HG03460 (cell line): Measurements from ENCODE around the gene FHOD3.

ENCODE experiments used
- ATAC-seq: cut with Tn5 transposase; IDR thresholded peaks from one replicate; pipeline ENCODE4 v1.9.1; 2021; ENCODE audit not compliant: unreplicated experiment

The FHOD3 gene

DNA sequence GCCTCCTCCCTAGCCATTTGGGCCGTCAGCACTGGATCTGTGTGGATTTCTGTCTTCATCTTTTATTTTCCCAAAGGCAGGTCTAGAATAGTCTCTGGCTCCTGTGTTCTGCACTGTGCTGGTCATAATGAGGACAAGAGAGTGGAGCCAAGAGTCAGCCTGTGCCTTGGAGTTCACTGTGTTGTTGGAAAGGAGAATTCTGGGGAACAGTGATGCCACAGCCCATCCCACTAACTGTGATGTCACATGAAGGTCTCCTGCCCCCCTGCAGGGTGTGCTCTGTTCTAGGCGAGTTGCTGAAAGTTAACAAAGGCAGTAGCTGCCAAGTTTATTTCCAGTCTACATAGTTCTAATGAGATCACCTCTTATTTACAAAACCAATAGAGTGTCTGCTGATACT is 282.8 kb downstream of the FHOD3 start:
- no peak for ATAC-seq

DNA sequence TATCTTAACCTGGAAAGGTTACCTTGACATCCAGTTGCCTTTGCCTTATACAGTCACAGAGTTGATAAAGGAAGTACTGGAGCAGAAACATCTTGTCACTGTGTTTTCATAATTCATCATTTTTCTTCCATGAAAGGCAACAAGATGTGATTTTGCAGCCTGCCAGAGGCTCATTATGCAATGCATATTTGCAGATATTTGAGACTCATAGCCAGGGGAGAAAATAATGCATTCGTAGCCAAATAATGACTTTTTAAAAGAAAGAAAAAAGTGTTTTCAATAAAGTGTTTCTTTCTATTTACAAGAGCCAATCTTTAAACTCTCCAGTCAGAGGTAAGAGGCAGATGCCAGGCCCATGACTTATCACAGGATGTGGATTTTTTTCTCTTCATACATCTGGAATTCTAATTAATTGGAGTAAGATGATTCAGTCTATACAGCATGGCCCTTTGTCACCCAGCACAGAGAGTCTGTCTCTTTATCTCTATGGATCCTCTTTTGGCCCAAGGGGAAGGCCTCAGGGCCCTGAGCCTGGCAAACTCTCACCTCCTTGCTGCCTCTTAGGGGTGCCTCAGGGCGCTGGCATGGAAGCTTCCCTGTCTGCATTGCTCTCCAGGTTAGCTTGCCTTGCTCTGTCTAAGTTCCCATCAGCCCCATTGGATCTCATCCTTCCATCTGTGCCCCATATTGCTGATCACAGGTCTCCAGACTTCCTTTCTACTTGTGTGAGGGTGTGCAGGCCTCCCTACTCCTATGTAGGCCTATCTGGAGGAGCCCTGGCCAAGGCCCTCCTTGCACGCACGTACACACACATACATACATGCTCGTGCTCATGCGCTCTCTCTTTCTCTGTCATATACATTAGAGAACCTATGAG is 283.6 kb downstream of the FHOD3 start:
- no peak for ATAC-seq

DNA sequence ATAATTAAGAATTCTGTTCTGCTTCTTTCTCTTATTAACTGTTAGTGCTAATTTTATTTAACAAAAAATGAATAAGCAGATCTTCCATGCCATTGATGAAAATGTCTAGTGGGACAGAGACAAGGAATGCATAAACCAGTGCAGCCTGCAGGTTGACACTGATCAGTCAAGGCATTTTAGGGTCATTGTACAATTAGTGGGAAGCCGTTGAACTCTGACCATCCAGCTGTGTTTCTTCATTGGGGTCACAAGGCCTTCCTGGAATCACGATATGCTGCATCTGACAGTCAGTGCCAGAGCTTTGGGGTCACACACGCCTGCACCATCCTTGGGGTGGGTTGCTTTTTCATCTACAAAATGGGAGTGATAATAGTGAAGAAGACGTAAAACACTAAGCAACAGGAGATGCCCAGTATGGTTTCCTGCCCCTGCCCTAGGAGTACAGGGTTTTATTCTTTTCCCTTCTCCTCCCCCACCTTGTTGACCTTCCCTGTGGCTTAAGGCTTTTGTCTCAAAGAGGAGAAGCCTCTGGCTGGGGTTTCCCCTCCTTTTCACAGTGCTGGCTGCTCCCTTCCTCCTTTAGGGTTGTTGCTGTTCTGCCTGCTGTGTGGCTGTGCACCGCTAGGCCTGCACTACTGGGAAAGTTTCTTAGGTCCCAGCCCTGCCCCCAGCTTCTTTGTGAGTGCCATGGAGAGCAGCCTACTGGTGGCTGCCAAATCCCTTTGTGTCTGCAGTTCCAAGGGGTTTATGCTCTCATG is 285.7 kb downstream of the FHOD3 start:
- no peak for ATAC-seq

DNA sequence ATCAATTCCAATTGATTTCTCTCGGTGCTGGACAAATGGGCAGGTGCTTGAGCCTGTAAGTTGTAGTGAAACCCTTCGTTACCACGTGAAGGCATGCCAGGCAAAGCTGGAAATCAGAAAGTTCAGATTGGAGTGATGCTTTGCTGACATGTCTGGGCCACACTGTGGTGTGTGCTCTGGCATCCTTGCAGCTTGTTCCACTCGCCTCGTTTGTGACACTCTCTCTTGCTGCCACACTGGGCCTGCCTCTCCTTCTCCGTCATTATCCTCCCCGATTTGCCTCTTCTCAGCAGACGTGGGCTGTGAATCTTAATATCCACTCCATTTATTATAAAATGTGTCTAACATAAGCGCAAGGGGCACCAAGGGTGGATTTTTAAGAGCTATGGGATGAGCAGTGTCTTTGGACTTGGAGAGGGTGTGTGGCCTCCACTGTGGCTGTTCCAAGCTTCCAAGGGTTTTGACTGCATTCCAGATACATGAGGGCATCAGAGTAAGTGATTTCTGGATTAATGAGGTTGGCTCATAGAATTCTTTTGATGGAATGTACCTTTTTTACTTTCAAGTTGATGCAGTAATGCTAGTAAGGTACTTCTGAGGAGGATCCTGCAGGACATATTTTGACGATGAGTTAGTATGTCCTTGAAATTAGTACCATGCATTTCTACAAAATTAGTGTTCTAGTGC is 292.5 kb downstream of the FHOD3 start:
- no peak for ATAC-seq

DNA sequence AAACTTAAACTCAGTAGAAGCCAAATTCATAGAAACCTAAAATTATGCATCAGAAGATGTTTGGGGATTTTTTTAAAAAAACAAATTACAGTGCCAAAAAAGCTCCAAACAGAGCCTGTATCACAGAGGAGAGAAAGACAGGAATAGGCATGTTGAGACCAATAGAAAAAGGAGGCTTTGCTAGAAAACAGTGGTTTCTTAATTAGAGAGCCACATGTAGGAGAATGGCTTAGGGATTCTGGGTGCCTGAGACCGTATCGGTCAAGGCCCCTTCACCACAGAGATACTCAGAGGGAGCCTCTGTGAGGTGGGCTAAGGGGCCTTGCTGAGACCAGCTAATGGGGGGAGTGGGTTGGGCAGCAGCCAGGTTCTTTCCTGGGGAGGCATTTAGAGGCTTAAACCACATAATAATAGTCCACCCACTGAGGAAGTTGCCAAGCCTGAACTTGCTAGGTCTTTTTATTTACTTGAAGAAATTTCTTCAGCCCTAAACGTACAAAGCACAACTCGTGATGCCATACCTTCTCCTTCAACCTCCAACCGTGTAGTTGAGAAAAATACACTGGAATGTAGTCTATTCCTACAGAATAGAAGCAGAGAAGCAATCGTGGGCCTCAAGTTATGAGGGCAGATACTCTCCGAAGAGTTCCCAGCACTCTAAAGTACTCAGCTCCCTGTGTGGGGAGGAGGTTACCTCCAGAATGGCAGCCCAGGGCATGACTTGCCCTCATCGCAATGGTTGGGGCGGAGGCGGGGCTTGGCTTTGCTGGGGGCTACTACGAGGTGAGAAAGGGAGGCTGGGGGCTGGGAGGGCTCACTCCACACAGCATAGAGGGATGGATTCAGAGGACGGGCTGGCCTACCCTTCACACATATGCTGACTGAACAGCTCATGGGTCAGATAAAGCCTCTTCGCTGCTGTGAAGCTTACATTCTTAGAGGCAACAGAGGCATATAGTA is 293.4 kb downstream of the FHOD3 start:
- no peak for ATAC-seq

DNA sequence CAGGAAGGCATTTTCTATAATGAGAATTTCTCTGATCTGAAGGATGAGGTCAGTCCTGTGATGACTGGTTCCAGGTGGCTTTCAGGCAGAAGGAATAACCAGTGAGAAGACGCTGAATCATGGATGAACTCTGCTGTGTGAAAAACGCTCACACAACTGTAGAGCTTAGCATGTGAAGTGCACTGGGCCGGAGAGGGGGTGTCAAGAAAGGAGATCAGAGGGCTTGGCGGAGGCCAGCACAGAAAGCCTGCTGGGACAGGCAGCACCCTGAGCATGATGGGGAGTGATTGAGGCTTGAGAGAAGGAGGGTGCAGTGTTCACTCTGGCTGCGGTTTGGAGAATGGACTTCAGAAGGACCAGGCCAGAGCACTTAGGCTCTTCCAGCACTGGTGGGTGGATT is 294.8 kb downstream of the FHOD3 start:
- ATAC-seq: no peak

DNA sequence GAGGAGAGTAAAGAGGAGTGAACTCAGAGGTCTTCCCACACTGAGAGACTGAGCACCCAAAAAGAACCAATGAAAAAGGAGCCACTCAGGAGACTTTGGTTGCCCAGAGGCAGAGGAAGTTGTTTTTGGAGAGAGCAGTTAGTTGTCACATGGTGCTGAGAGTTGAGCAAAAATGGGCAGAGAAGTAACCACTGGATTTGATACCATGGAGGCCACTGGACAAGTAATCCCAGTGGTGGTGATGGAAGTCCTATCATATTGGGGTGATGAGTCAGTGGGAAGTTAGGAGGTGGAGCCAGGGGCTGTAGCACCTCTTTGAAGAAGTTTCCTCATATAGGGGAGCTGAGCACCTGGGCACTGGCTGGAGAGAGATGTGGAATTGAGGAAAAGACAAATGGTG is 295.5 kb downstream of the FHOD3 start:
- ATAC-seq: no peak

DNA sequence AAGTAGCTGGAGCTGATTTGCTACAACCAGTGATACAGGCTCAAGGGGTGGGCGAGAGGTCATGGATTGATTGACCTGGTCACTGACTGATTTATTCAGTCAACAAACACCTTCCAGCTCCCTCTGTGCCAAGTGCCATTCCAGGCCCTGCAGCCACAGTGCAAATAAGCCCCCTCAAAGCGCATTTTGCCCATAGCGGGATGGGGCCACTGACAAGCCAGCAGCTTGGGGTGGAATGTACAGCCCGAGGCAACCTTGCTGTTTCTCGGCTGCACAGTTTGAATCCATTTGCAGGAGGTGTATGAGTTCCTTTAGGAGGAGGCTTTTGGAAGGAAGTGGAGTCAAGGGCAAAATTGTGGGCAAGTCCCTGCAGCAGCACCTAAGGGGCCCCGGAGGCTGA is 296.1 kb downstream of the FHOD3 start:
- no peak for ATAC-seq

DNA sequence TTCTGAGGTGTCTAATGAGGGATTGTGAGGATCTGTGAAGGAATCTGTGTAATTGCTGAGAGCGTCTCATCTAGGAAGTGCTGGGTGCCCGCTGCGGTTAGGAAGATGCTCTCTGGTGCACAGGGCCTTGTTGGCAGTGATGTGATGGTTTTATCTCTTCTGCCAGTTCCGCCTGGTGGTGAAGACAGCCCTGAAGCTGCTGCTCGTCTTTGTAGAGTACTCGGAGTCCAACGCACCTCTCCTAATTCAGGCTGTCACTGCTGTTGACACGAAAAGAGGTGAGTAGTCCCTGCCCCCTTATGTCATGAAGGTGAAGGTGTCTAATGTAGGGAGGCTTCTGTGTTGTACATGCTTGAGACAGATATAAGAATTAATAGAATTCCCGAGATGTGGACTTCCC is 297.1 kb downstream of the FHOD3 start:
- no peak for ATAC-seq

DNA sequence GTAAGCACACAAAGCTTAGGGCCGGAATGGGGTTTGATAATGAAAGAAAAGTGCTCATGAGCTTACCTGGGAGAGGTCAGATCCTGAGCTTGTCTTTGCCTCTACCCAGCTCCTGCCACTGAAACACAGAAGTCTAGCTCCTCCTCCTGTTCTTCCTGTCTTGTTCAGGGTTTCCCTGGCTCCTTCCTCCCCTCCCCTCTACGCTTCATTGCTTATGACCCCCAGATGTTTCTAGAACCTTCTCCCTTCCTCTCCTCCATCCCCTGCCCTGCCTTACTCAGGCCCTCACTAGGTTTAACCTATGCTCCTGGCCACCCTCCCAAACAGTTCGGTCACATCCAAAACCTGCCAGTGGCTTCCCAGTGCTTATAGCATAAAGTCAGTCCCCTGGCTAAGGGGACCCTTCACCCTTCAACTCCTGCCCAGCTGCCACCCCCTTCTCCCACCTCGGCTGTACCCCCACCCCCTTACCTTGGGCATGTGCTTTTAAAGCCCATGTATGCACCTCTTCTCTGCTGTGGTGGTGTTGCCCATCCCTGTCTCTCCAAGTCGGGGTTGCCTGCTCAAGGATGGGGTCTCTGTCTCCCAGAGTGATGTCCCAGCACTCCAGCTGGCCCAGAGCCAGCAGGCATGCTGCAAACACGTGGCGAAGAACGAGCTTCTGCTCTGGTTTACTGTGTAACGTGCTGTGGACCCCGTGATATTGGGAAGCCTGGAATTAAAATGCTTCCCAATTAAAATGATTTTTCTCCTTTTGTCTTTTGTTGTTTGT is 297.7 kb downstream of the FHOD3 start:
- no peak for ATAC-seq

DNA sequence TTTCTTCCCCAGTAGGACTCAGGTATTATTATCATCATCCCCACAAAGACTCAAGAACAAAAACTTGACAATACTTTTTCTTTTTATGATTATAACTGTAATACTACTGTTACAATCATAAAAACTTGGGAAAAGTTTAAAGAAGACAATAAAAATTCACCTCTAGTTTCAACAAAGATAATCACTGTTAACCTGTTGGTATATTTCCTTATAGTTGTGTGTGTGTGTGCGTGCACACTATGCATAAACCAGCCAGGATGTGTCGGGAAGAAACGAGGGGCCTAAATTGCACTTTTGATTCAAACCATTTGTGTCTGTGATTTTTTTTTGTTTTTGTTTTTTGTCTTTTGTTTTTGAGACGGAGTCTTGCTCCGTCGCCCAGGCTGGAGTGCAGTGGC is 298.3 kb downstream of the FHOD3 start:
- no peak for ATAC-seq

DNA sequence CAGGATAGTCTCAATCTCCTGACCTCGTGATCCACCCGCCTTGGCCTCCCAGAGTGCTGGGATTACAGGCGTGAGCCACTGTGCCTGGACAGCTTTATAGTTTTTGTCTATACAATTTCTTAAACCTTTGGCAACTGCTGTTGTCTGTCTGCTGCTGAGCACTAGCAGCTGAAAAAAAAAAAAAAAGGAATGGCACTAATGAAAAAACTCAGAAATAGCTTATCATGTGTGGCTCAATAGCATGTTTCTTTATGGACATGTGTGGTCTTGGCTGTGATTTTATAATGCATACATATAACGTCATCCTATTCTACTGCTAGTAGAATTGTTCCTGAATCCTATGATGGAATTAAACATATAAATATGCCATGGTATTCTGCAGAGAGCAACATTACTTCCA is 300.1 kb downstream of the FHOD3 start:
- no peak for ATAC-seq

DNA sequence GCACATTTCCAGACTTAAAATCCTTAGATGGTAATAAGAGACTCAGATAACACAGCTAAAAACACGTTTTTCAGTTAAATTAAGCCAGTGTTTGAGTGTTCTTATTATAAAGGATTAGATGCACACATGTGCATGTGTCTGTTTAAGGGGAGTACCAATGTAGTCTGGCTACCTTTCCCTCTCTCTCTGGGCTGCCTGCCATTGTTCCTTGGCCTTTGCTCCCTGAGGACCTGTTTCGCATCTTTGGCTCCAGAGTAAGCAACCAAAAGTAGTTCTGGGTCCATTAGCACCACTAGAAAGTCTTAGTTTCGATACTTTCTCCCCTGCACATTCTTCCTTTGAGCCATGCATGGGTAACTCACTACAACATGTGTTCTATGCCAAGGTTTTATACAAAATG is 303.0 kb downstream of the FHOD3 start:
- ATAC-seq: no peak

DNA sequence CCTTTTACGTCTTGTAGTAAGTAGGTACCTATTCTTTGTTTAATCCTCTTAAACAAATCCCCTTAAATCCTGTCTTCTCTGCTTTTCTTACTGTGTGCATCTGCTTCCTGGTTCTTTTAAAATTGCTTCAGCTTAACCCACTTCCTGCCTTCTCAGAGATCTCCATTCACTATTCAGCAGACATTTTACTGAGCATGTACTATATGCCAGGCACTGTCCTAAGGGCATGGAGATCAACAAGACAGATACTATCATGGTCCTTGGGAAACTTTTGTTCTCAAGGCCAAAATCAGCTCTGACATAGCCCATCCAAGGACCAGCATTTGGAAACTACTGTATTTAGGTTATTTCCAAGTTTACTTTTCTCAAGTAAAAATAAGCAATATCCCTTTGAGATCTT is 303.8 kb downstream of the FHOD3 start:
- ATAC-seq: no peak

DNA sequence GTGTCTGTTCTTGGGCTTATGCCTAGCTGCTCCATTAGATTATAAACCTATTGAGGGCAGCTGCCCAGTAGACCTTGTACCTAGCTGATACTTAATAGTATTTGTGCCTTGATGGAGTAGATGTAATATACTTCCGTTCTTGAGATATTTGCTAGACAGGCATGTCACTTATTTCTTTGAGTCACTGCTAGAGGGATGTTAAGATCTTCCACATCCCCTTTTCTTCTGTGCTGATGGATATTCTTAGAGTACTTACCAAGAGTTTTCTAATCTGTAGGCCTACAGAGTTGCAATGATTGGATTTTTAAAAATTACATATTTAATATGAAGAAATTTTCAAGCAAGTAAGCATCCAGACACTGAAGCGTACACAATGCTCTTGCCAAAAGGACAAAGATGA is 304.6 kb downstream of the FHOD3 start:
- ATAC-seq: no peak

DNA sequence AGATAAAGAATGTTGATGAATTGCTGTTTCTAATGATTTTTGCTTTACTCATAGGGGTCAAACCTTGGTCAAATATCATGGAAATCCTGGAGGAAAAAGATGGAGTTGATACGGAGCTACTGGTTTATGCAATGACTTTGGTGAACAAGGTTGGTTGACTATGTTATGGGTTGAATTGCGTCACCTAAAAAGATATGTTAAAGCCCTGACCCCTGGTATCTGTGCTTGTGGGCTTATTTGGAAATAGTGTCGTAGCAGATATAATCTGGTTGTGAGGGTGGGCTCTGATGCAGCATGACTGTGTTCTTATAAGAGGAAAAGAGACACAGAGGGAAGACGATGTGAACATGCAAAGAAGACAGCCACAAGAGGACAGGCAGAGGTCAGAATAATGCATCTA is 305.1 kb downstream of the FHOD3 start:
- no peak for ATAC-seq

DNA sequence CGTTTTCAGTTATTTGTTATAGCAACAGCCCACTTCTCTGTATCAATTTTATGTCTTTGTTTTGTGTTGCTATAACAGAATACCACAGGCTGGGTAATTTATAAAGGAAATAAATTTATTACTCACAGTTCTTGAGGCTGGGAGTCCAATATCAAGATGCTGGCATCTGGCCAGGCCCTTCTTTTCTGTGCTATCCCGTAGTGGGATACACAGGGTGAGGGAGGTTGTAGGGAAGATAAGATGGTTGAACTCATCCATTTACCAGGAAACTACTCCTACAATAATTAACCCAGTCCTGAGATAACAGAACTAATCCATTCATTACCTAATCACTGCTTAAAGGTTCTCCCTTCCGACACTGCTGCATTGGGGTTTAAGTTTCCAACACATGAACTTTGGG is 310.6 kb downstream of the FHOD3 start:
- no peak for ATAC-seq

DNA sequence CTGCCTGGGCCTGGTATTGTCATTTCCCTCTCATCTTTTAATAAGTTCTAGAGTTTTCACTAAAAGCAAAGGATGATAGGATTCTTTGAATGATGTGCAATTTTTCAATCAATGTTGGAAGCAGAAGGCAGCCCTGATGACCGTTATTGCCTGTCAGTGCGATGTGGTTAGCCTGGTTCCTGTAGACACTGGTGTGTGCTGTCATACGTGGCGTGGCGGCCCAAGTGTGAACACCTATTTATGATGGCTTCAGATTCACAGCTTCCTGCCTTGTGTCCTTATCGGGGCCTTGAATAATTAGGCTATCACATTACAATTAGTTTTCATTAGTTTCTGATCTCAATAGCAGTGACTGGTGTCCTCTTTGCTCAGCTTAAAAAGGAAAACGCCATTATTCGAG is 312.7 kb downstream of the FHOD3 start:
- ATAC-seq: no peak

DNA sequence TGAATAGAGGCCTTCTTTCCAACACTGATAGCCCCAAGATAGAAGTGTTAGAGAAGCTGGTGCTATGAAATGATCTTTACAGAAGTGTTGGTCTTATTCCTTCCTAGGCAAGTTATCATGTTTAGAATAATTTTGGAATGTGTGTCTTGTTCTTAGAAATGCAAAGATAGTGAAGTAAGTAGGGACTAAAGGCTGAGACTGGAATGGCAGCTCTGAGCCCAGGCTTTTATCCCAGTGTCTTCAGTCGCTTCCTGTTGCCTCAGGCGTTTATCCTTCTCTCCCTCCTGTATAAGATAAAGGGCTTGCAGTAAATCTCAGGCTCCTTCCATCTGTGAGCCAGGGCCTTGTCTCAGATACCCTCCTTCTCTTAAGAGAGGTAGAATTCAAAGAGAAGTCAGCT is 313.1 kb downstream of the FHOD3 start:
- ATAC-seq: no peak

DNA sequence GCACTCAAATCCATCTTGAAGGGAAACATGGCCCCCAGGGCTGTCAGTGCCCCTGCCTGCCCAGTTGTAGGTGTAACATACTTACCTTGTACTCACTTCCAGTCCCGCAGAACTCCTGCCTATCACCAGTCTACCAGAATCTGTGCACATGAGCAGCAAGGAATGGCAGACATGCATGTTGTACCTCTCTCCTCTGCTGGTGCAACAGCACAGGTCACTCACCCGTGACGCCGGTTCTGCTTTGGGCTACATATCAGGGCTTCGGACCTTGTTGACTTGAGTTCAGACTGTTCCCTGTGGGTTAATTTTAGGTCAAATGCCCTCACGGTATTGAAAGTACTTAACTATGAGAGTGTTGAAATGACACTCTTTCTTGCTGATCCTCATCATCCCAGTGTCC is 315.6 kb downstream of the FHOD3 start:
- ATAC-seq: no peak
